PC-3 (cell line): ENCODE data around the gene PAM16. TPM values are rescaled to one million over a fixed set of nuclear protein-coding genes. Genes with fewer than 3 reads are reported as not detected.
A peak's percentile ranks its signal among the peaks of the same experiment; 100 is the strongest.
"Not testable (repeated sequence)": the region's sequence is repeated elsewhere in the genome, so short reads cannot be mapped to it uniquely, and the experiment has no call there.

ENCODE experiments used
- ATAC-seq: fragments of 200-7000 bp; cut with Tn5 transposase; 2 replicates; pipeline ENCODE4 v1.9.1; 2020; ENCODE audit warnings: mild to moderate bottlenecking, moderate library complexity
- BruUV-seq: library from RNA; stranded (reverse); fragments of 400-500 nt; replicated peaks from 2 replicates; lab custom pipeline; 2021; lab: Mats Ljungman, UMichigan
- CTCF ChIA-PET: fragments of 300-600 bp; sonication (Branson Sonifier 250); formaldehyde crosslinking; loops from one replicate; lab custom pipeline; 2022; ENCODE audit warnings: antibody characterized with exemption; lab: Charles Lee
- POLR2A ChIA-PET: fragments of 300-600 bp; sonication (Branson Sonifier 250); formaldehyde crosslinking; loops from one replicate; lab custom pipeline; 2022; ENCODE audit warnings: antibody characterized with exemption; ENCODE audit not compliant: unreplicated experiment; lab: Charles Lee
- DNase-seq: peaks from one replicate; pipeline ENCODE4 v3.0.0-alpha.2; 2015
- H2AFZ ChIP-seq: fragments of 300-600 bp; sonication (generic); 2 replicates; pipeline ENCODE4 v1.6.0; 2016; ENCODE audit warnings: antibody characterized with exemption, low read length
- H3F3A ChIP-seq: fragments of 300-600 bp; sonication (generic); one replicate; pipeline ENCODE4 v1.6.0; 2017; ENCODE audit warnings: antibody characterized with exemption, low read length, control low read depth, mild to moderate bottlenecking; ENCODE audit not compliant: unreplicated experiment
- H3K27ac ChIP-seq: fragments of 300-600 bp; sonication (generic); 2 replicates; pipeline ENCODE4 v1.5.1; 2016; ENCODE audit warnings: mild to moderate bottlenecking, low read length
- H3K27me3 ChIP-seq: fragments of 300-600 bp; sonication (generic); 2 replicates; pipeline ENCODE4 v1.6.1; 2016; ENCODE audit warnings: low read length, mixed read lengths
- H3K36me3 ChIP-seq: fragments of 300-600 bp; sonication (generic); 2 replicates; pipeline ENCODE4 v1.6.1; 2016; ENCODE audit warnings: low read depth, mixed run types, low read length, mixed read lengths
- H3K4me1 ChIP-seq: fragments of 300-600 bp; sonication (generic); 2 replicates; pipeline ENCODE4 v1.5.1; 2016; ENCODE audit warnings: low read length; ENCODE audit not compliant: insufficient read depth
- H3K4me2 ChIP-seq: fragments of 300-600 bp; sonication (generic); 2 replicates; pipeline ENCODE4 v1.6.0; 2016; ENCODE audit warnings: low read length
- H3K4me3 ChIP-seq: fragments of 300-600 bp; sonication (generic); 2 replicates; pipeline ENCODE4 v1.5.1; 2016; ENCODE audit warnings: mild to moderate bottlenecking, low read length, mixed read lengths
- H3K79me2 ChIP-seq: fragments of 300-600 bp; sonication (generic); 2 replicates; pipeline ENCODE4 v1.6.1; 2017; ENCODE audit warnings: low read length, mixed read lengths
- H3K9ac ChIP-seq: fragments of 300-600 bp; sonication (generic); 2 replicates; pipeline ENCODE4 v1.6.0; 2016; ENCODE audit warnings: mild to moderate bottlenecking, low read length
- H3K9me2 ChIP-seq: fragments of 300-600 bp; sonication (generic); replicated peaks from 2 replicates; pipeline ENCODE4 v1.6.1; 2016; ENCODE audit warnings: mixed run types, low read length, mixed read lengths
- H3K9me3 ChIP-seq: fragments of 300-600 bp; sonication (generic); 2 replicates; pipeline ENCODE4 v1.6.1; 2016; ENCODE audit warnings: low read length, mixed read lengths
- H4K20me1 ChIP-seq: fragments of 300-600 bp; sonication (generic); 2 replicates; pipeline ENCODE4 v1.6.1; 2016; ENCODE audit warnings: low read length, mixed read lengths
- EZH2 ChIP-seq: fragments of 300-600 bp; sonication (generic); IDR thresholded peaks from one replicate; pipeline ENCODE4 v1.6.1; 2017; ENCODE audit warnings: antibody characterized with exemption, mild to moderate bottlenecking, low read length; ENCODE audit not compliant: unreplicated experiment
- EZH2phosphoT487 ChIP-seq: fragments of 300-600 bp; sonication (generic); IDR thresholded peaks from 2 replicates; pipeline ENCODE4 v1.6.1; 2018; ENCODE audit warnings: mild to moderate bottlenecking, antibody characterized with exemption, low read length, borderline replicate concordance
- intact Hi-C: fragments of 100-400 bp; cut with micrococcal nuclease; formaldehyde crosslinking; loops from 2 replicates; pipeline ENCODE4 v1.9.0; 2023
- total RNA-seq: library from RNA; depleted of rRNA; stranded (reverse); fragments of >200 nt; gene quantifications from 2 replicates; pipeline ENCODE4 v1.2.3, GENCODE V29; 2014
- TF ChIP-seq, protein P1 (sequence below): fragments of 300-600 bp; sonication (generic); conservative IDR thresholded peaks from 2 replicates; pipeline ENCODE4 v1.5.1; 2017; ENCODE audit warnings: antibody characterized with exemption, low read depth, mild to moderate bottlenecking, low read length

Gene PAM16
- total RNA-seq, 1 experiment from 2014 or later = 95.5 TPM

DNA sequence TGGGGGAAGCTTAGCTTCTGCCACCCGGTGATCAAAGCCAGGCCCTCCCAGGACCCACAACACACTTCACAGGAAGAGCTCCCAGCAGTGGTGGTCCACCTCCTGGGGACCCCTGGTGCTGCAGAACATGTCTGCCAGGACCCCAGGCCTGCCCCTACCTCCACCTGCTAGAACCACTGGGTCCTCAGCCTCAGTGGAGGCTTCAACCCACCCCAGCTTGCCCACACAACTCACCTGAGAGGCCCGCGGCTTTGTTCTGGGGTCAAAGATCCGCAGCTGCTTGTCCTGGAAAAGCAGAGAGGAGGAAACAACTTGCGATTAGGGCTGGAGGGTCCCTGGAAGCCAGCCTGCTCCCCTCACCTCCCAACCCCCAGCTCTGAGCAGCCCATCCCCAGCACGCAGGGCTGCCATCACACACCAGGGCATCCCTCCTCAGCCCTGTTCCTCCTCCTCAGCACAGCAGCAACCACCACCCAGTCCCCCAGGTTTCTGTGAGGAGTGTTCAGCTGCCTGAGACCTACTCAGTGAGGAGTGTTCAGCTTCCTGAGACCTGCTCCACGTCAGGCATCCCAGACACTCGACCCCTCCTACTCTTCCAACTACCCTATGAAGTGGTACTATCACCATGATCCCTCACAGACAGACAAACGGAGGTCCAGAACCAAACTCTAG, 44.1 kb upstream of the PAM16 start:
- Histone ChIP-seq H2AFZ (no peak overlapping the region), H3K27ac (no peak overlapping the region), H4K20me1 (no peaks in the 10 kb centered on the region), H3K27me3 (no peaks in the 10 kb centered on the region), H3K9me2 (no peaks in the 10 kb centered on the region), H3F3A (no peaks in the 10 kb centered on the region), H3K36me3 (no peaks in the 10 kb centered on the region), H3K4me2 (no peak overlapping the region), H3K4me3 (no peak overlapping the region), H3K79me2 (no peaks in the 10 kb centered on the region), H3K9me3 (no peaks in the 10 kb centered on the region), H3K4me1 (no peaks in the 10 kb centered on the region), H3K9ac (no peak overlapping the region)
- intact Hi-C loops = no loop called here
- DNase-seq (no peak), ATAC-seq (no peak)
- POLR2A ChIA-PET = no interaction called here
- CTCF ChIA-PET = no interaction called here
- TF ChIP-seq, protein P1, sequence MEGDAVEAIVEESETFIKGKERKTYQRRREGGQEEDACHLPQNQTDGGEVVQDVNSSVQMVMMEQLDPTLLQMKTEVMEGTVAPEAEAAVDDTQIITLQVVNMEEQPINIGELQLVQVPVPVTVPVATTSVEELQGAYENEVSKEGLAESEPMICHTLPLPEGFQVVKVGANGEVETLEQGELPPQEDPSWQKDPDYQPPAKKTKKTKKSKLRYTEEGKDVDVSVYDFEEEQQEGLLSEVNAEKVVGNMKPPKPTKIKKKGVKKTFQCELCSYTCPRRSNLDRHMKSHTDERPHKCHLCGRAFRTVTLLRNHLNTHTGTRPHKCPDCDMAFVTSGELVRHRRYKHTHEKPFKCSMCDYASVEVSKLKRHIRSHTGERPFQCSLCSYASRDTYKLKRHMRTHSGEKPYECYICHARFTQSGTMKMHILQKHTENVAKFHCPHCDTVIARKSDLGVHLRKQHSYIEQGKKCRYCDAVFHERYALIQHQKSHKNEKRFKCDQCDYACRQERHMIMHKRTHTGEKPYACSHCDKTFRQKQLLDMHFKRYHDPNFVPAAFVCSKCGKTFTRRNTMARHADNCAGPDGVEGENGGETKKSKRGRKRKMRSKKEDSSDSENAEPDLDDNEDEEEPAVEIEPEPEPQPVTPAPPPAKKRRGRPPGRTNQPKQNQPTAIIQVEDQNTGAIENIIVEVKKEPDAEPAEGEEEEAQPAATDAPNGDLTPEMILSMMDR = no peak
- TF ChIP-seq EZH2 (no peak), EZH2phosphoT487 (no peak)
- no TSS peak for BruUV-seq

DNA sequence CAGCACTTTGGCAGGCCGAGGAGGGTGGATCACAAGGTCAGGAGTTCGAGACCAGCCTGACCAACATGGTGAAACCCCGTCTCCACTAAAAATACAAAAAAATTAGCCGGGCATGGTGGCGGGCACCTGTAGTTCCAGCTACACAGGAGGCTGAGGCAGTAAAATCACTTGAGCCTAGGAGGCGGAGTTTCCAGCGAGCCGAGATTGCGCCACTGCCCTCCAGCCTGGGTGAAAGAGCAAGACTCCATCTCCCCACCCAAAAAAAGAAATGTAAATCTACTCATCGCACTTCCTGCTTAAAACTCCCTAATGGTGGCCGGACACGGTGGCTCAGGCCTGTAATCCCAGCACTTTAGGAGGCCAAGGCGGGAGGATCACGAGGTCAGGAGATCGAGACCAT, 42.7 kb upstream of the PAM16 start:
- BruUV-seq, intact Hi-C loops, ATAC-seq: not testable (repeated sequence)

DNA sequence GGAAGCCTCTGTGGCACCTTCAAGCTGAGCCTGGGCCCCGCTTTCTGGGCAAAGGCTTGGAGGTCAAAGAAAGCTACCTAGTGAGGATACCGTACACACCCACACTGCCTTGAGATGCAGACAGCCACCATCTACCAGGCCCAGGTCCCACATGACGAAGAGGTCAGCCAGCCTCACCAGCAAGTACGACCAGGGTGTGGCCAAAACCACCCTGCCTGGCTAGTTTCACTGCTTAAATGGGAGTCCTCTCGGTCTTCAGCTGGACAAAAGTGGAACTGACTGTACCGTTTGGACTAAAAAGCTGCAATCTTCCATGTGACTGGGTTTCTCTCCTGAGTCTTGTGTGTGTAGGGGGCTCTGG, 42.1 kb upstream of the PAM16 start:
- ATAC-seq (no peak), DNase-seq (peak; percentile 25)
- Histone ChIP-seq H3K9me2 (no peaks in the 10 kb centered on the region), H3K79me2 (no peaks in the 10 kb centered on the region), H3K4me3 (no peak overlapping the region), H3K27ac (no peak overlapping the region), H2AFZ (no peak overlapping the region), H3K27me3 (no peaks in the 10 kb centered on the region), H4K20me1 (no peaks in the 10 kb centered on the region), H3K4me2 (no peak overlapping the region), H3K9me3 (no peaks in the 10 kb centered on the region), H3F3A (no peaks in the 10 kb centered on the region), H3K4me1 (no peaks in the 10 kb centered on the region), H3K36me3 (no peaks in the 10 kb centered on the region), H3K9ac (no peak overlapping the region)
- CTCF ChIA-PET = no interaction called here
- BruUV-seq = no TSS peak
- intact Hi-C loops = no loop called here
- TF ChIP-seq, protein P1 = no peak
- TF ChIP-seq EZH2phosphoT487 (no peak), EZH2 (no peak)
- POLR2A ChIA-PET = no interaction called here

More for the DNA sequence above, 42.7 kb upstream of the PAM16 start:
- H3K27ac ChIP-seq, H3K79me2 ChIP-seq, POLR2A ChIA-PET, H3K27me3 ChIP-seq, H3K36me3 ChIP-seq, H3K4me2 ChIP-seq, H3K9ac ChIP-seq, H3K9me3 ChIP-seq, H4K20me1 ChIP-seq, H2AFZ ChIP-seq, DNase-seq, H3K4me1 ChIP-seq, H3K4me3 ChIP-seq, H3F3A ChIP-seq, H3K9me2 ChIP-seq, CTCF ChIA-PET: not testable (repeated sequence)
